Measurements from ENCODE around the gene KCNH5. TPM values are rescaled to one million over a fixed set of nuclear protein-coding genes. Genes with fewer than 3 reads are reported as not detected.
"Not testable (repeated sequence)": the region's sequence is repeated elsewhere in the genome, so short reads cannot be mapped to it uniquely, and the experiment has no call there.

The KCNH5 gene
- total RNA-seq, 1 donor = under 0.01 TPM

GRCh38 chr14:62882967-62883366, 162.3 kb downstream of the KCNH5 start:
- no peak for DNase-seq (ENCODE audit: low read depth)
- TF ChIP-seq, protein P1, sequence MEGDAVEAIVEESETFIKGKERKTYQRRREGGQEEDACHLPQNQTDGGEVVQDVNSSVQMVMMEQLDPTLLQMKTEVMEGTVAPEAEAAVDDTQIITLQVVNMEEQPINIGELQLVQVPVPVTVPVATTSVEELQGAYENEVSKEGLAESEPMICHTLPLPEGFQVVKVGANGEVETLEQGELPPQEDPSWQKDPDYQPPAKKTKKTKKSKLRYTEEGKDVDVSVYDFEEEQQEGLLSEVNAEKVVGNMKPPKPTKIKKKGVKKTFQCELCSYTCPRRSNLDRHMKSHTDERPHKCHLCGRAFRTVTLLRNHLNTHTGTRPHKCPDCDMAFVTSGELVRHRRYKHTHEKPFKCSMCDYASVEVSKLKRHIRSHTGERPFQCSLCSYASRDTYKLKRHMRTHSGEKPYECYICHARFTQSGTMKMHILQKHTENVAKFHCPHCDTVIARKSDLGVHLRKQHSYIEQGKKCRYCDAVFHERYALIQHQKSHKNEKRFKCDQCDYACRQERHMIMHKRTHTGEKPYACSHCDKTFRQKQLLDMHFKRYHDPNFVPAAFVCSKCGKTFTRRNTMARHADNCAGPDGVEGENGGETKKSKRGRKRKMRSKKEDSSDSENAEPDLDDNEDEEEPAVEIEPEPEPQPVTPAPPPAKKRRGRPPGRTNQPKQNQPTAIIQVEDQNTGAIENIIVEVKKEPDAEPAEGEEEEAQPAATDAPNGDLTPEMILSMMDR (IDR thresholded peaks at IDR 0.05; ENCODE audit: insufficient read depth, low read depth, low read length) = no peak
- no peak overlapping the region for H3K4me3 ChIP-seq (ENCODE audit: low read depth, low read length)

DNA sequence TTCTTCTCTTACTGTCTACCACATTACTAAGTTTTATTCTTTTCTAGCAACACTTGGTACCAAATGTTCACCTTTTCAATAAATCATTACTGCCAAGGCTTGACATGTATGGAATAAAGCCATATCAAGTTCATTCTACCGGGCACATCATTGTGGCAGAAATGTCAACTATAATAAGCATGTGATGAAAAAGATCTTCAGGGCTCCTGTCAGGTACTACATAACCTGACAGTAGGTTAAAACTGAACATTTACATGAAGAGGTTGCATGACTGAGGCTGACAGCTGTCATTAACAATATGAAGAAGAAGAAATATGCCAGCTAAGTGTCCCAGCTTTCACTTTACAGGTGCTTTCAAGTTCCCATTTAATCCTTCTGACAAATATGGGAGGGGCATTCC, 178.9 kb downstream of the KCNH5 start:
- TF ChIP-seq, protein P1 (IDR thresholded peaks at IDR 0.05; ENCODE audit: insufficient read depth, low read depth, low read length) = no peak
- no peak for DNase-seq (ENCODE audit: low read depth)
- H3K4me3 ChIP-seq (ENCODE audit: low read depth, low read length) = no peak overlapping the region

DNA sequence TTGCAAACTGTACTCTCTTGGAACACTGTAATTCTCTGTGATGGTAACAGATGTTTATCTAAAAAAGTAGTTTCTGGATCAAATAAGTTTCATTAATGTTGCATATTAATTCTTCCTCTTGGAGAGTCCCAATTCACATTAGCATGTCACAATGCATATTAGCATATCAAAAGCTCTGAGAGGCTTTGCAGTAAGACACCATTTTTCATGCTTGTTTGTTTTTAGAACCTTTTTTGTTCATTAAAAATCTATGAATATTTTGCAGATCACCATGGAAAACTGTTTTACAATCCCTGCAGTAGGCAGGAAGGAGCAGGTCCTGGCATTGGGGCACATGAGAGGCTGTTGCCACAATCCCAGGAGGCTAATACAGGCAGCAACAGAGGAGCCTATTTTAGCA, 180.7 kb downstream of the KCNH5 start:
- DNase-seq (ENCODE audit: low read depth) = no peak
- TF ChIP-seq, protein P1 (IDR thresholded peaks at IDR 0.05; ENCODE audit: insufficient read depth, low read depth, low read length) = no peak
- H3K4me3 ChIP-seq (ENCODE audit: low read depth, low read length) = no peak overlapping the region

- H3K4me3 ChIP-seq (ENCODE audit: low read depth, low read length); DNase-seq (ENCODE audit: low read depth): not testable (repeated sequence)
Observed at GRCh38 chr14:62858011-62858410, 187.2 kb downstream of the KCNH5 start.

- H3K4me3 ChIP-seq (ENCODE audit: low read depth, low read length) = no peak overlapping the region
- DNase-seq (ENCODE audit: low read depth) = no peak
- TF ChIP-seq, protein P1 (IDR thresholded peaks at IDR 0.05; ENCODE audit: insufficient read depth, low read depth, low read length) = no peak
Observed at GRCh38 chr14:62854951-62855350, 190.3 kb downstream of the KCNH5 start.

- DNase-seq (ENCODE audit: low read depth) = no peak
- TF ChIP-seq, protein P1 (IDR thresholded peaks at IDR 0.05; ENCODE audit: insufficient read depth, low read depth, low read length) = no peak
Observed at GRCh38 chr14:62847168-62847567, 198.1 kb downstream of the KCNH5 start.

DNA sequence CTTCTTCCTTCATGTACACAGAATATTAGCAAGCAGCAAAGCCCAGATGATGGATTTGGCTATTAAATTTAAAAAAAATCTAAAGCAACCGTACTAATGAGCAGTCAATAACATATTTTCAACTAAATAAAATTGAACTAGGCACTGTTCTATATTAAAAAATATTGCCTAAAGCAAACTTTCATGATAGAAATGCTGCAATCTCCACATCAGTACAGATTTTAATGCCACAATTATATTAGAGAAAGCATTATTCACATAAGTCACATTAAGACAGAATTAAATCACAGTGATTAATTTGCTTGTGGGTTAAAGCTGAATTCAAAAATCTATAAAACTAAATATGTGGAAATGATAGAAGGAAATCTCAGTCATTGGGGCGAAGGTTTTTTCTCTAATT, 200.7 kb downstream of the KCNH5 start:
- no peak overlapping the region for H3K4me3 ChIP-seq (ENCODE audit: low read depth, low read length)
- TF ChIP-seq, protein P1 (IDR thresholded peaks at IDR 0.05; ENCODE audit: insufficient read depth, low read depth, low read length) = no peak
- DNase-seq (ENCODE audit: low read depth) = no peak

More at GRCh38 chr14:62847168-62847567, 198.1 kb downstream of the KCNH5 start:
- H3K4me3 ChIP-seq (ENCODE audit: low read depth, low read length) = no peak overlapping the region

Data from fibroblast of villous mesenchyme (primary cell).